ENCODE results near the gene RGPD8.
"Not testable (repeated sequence)": the region's sequence is repeated elsewhere in the genome, so short reads cannot be mapped to it uniquely, and the experiment has no call there.

RGPD8 gene

GRCh38 chr2:112435716-112436431, 2.4 kb upstream of the RGPD8 start:
- not testable (repeated sequence) for DNase-seq (ENCODE audit: low spot score)

- not testable (repeated sequence) for DNase-seq (ENCODE audit: low spot score)
Observed at GRCh38 chr2:112434890-112435715, 1.7 kb upstream of the RGPD8 start.

DNA sequence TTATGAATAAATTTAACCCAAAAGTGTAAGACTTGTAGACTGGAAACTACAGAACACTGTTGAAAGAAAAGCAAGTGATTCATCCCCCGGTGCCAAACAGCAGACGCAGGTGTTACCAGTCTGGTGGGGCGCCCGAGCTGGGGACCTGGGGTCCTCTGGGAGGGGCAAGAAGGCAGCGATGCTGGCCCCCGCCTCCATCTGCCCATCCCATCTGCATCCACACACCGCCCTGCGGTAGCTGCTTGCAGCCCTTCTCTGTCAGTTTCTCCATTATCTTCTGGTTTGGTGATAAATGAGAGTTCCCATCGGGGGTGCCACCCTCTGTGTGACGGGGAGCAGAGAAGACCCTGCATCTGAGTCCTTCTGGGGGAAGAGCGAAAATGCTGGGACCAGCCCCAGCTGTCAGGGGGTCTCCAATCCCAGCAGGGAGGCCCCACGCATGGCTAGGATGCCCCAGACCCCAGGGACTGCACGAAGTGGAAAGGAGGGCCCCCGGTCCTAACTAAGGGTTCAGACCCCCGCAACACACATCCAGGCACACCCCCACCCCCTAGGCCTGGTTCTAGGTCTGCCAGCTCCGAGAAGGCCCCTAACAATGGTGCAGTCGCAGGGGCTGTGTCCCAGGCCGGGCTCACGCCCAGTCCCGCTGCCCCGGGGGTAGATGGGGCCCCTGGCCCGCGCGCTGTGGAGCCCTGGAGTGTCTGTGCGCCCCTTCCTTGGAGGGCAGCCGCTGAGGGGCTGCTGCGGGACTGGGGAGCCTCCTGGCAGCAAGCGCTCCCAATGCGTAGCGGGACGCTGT, 686 bp upstream of the RGPD8 start:
- no peak for DNase-seq (ENCODE audit: low spot score)

- not testable (repeated sequence) for DNase-seq (ENCODE audit: low spot score)
Observed at GRCh38 chr2:112432735-112433479, 538 bp downstream of the RGPD8 start.

DNA sequence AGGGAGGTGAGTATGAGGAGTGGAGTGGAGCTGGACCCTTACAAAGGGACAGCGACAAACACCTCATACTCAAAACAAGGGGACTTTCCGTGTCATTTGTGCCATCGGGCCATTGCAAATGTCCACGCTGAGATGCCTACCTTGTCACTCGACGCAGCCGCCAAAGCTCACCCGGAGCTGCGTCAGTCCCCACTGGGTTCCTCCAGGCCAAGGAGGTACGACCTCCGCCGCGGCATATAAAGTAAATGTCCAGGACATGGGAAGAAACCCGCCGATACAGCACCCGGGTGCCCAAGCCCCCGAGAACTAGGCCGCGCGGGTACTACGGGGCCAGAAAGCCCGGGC, 1.1 kb downstream of the RGPD8 start:
- not testable (repeated sequence) for DNase-seq (ENCODE audit: low spot score)

DNA sequence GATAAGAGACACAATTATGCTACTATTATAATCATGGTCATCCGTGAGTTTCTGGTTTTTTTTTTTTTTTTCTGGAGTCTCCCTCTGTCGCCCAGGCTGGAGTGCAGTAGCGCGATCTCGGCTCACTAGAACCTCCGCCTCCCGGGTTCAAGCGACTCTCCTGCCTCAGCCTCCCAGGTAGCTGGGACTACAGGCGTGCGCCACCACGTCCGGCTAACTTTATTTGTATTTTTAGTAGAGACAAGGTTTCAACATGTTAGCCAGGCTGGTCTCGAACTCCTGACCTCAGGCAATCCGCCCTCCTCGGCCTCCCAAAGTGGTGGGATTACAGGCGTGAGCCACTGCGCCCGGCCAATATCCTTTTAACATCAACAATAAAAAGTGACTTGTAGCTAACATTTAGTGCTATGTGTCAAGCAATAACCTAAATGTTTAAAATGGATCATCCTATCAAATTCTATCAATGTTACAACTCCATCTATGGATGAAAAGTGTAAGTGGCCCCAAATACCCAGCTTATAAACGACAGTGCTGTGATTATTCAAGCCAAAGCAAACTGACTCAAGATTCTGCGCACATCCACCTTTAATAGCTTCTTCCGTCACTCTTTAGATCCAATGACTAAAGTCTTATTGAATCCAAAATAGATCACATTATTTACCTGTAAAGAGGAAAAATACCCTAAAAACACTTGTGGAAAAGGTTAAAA, 1.7 kb downstream of the RGPD8 start:
- DNase-seq (ENCODE audit: low spot score), result not testable (repeated sequence)

- DNase-seq (ENCODE audit: low spot score), result not testable (repeated sequence)
Observed at GRCh38 chr2:112424553-112424952, 8.9 kb downstream of the RGPD8 start.

DNA sequence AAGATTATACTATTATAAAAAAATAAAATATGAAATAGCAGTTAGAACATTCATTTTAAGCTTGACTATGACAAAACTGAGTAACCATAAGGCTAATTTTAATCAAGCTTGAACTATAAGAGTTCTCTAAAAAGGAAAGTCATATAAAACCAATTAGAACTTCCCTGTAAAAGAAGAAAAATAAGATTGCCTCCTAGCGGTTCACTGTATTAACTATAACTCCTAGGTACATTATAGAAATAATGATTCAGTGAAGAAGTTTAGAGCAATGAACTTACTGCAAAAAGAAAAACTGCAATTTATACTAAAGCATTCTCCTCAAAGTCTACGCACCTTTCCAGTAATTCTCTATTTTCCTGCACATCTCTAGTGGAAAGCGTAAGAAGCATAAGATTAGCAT, 16.6 kb downstream of the RGPD8 start:
- not testable (repeated sequence) for DNase-seq (ENCODE audit: low spot score)

DNA sequence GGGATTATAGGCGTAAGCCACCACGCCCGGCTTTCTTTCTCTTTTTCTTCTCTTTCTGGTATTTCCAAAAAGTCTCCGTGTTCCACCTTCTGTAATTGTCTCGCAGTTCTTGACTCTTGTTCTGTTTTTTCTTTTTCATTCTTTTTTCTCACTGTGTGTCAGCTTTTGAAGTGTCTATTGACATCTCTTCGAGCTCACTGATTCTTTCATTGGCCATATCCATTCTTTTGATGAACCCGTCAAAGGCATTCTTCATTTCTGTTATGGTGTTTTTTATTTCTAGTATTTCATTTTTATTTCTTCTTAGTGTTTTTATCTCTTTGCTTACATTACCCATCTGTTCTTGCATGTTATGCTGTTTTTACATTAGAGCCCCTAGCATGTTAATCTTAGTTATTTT, 73.4 kb downstream of the RGPD8 start:
- not testable (repeated sequence) for DNase-seq (ENCODE audit: low spot score)

DNA sequence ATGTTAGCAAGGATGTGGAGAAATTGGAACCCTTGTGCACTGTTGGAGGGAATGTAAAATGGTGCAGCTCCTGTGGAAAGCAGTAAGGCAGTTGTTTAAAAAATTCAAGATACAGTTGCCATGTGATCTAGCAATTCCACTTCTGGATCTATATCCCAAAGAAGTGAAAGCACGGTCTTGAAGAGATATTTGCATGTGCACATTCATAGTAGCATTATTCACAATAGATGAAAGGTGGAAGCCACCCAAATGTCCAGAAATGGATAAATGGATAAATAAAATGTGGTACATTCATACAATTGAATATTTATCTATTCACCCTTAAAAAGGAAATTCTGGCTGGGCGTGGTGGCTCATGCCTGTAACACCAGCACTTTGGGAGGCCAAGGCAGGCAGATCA, 79.1 kb downstream of the RGPD8 start:
- not testable (repeated sequence) for DNase-seq (ENCODE audit: low spot score)

GRCh38 chr2:112352809-112353603, 80.4 kb downstream of the RGPD8 start:
- not testable (repeated sequence) for DNase-seq (ENCODE audit: low spot score)

- not testable (repeated sequence) for DNase-seq (ENCODE audit: low spot score)
Observed at GRCh38 chr2:112352292-112352691, 81.2 kb downstream of the RGPD8 start.

- no peak for DNase-seq (ENCODE audit: low spot score)
Observed at GRCh38 chr2:112345030-112346027, 88.1 kb downstream of the RGPD8 start.

DNA sequence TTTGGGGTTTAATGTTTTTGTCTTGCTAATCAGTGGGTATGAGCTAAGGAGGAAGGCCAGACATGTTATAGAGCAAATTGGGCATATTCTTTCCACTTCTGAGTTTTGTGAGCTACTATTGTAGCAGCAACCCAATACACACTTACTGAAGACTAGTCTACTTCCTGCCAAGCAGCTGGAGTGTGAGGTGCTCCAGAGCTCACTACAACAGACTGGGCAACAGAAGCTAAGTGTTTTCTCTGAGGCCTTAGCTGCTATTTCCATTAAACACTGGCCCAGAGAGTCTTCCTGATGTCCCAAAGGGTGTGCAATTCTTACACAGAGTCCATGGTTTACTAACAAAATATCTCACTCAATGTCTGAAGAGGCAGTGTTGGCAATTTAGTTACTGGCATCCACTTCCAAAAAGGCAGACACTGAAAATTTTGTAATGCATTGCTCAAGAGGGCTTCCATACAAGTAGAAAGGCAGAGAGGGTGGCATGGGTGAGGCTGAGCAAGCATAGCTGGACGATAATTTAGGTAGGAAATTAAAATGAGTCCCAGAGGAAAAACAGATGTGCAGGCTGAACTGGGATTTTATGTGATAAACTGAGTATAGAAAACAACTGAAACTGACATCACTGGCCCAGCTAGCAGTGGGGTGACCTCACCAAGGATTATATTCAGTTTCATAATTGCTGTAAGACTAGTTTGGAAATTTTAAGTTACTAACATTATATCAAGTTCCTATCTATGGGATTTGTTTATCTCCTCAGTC, 89.4 kb downstream of the RGPD8 start:
- DNase-seq (ENCODE audit: low spot score), result no peak

DNA sequence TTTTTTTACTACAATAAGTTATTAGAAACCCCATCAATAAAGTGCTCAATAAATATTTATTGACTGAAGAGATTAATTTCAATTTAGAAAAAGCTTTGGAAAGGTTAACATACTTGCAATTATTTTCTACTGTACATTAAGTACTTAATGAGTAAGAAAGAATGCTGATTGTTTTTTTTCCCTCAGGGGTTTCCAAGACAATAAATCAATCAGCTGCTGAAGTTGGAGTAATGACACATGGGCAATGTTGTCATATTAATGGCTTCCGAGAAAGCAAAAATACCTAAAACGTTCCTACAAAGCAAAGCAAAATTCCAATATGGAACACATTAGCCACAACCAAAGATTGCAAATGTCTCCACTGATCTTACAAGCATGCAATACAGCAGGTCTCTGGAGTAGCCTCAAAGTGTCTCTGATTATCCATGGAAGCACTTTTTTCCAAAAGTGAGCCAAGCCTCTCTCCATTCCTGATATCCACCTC, 91.3 kb downstream of the RGPD8 start:
- no peak for DNase-seq (ENCODE audit: low spot score)

DNA sequence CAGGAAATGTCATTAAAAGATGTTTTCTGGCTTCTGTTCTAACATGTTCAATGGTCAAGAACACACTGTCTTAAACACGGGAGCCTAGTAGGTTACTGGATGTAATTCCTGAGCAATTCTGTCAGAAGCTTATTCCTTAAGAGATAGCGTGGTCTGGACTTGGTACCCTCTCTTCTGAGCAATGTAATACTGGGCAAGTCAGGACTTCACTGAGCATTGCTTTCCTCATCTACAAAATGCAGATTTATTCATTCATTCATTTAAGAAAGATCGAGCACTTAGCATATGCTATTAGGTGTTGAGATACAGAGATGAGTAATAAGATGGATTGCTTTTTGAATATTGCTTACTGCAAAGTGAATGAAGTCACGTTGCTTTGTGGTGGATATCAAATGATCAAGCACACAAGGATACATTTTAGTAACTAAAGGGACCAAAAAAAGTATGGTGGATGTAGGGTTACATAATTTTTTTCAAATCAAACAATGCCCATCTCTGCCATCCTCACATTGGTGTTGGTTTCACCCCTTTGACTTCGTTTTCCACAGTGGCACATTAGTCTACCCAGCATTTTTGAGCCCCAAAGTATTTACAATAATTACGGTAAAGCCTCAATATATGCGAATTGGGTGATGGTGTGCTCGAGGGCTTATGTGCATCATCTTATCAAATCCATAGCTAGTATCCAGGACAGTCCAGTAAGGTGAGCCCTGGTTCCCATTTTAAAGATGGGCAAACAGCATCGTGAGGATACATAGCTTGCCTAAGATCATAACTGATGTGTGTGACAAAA, 92.8 kb downstream of the RGPD8 start:
- DNase-seq (ENCODE audit: low spot score), result no peak

DNA sequence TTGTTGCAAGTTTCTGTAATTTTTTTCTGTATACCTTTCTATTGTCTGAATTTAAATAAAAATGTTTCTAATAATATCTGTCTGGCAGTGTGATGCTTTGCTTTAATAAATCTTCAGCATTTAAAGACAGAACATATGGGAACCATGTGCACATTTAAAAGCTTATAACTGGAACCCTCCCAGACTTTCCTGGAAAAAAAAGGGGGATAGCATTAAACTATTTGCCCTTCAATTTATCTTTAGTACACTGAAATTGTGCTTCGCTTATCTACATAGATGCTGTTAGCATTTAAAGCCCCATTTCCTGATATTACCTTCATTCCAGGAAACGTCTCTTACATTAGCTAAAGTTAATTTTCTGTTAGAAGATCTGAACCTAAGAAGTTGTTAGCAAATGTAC, 93.5 kb downstream of the RGPD8 start:
- no peak for DNase-seq (ENCODE audit: low spot score)
